Duodenal mucosa (tissue), 2 donors: ENCODE measurements around the gene CDH6.
"Not testable (repeated sequence)": the region's sequence is repeated elsewhere in the genome, so short reads cannot be mapped to it uniquely, and the experiment has no call there.

Experiments used
- H3K27ac ChIP-seq: one replicate; pipeline ENCODE4 v1.7.0; 2013; ENCODE audit warnings: low read depth, low read length
- H3K27me3 ChIP-seq, 2 donors: one replicate each; pipeline ENCODE4 v1.7.0; 2013; ENCODE audit warnings: low read length in 2 of 2, control low read depth in 1 of 2; ENCODE audit not compliant: insufficient read depth in 2 of 2, control insufficient read depth in 1 of 2
- H3K36me3 ChIP-seq, 2 donors: one replicate each; pipeline ENCODE4 v1.7.0; 2013; ENCODE audit warnings: low read length in 2 of 2, control low read depth in 1 of 2; ENCODE audit not compliant: insufficient read depth in 2 of 2, control insufficient read depth in 1 of 2
- H3K4me1 ChIP-seq, 2 donors: one replicate each; pipeline ENCODE4 v1.7.0; 2013; ENCODE audit warnings: low read length in 2 of 2, control low read depth in 1 of 2; ENCODE audit not compliant: insufficient read depth in 2 of 2, control insufficient read depth in 1 of 2
- H3K4me3 ChIP-seq, 2 donors: one replicate each; pipeline ENCODE4 v1.7.0; 2013; ENCODE audit warnings: low read length in 2 of 2, low read depth in 1 of 2
- H3K9ac ChIP-seq, 2 donors: one replicate each; pipeline ENCODE4 v1.7.0; 2013; ENCODE audit warnings: low read length in 2 of 2, low read depth in 1 of 2
- H3K9me3 ChIP-seq, 2 donors: one replicate each; pipeline ENCODE4 v1.7.0; 2013; ENCODE audit warnings: low read length in 2 of 2, control low read depth in 1 of 2; ENCODE audit not compliant: control insufficient read depth in 1 of 2

Gene CDH6

DNA sequence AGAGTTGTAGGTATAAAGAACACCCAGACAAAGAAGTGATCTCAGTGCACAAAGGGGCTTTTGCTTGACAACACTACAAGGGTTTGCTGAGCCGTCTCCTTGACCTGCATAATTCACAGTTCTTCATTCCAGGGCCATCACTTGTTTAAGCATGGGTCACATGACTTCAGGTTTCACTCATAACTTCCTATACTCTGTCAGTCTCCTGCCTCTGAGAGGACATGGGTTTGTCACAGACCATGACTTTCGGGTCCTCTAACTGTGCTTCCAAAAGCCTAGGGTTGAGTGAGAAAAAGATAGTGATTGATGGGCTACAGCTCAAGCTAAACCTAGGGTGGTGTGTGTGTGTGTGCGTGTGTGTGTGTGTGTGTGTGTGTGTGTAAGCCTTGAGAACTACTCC lies 166.4 kb downstream of the CDH6 start:
- H3K4me1 ChIP-seq = no peaks in the 10 kb centered on the region
- peaks cover 0 to 3% of the 10 kb centered on the region in 2 donors for H3K9me3 ChIP-seq
- no peak overlapping the region for H3K27ac ChIP-seq
- no peak overlapping the region for H3K9ac ChIP-seq
- H3K27me3 ChIP-seq = no peaks in the 10 kb centered on the region
- H3K36me3 ChIP-seq = no peaks in the 10 kb centered on the region
- H3K4me3 ChIP-seq = no peak overlapping the region

DNA sequence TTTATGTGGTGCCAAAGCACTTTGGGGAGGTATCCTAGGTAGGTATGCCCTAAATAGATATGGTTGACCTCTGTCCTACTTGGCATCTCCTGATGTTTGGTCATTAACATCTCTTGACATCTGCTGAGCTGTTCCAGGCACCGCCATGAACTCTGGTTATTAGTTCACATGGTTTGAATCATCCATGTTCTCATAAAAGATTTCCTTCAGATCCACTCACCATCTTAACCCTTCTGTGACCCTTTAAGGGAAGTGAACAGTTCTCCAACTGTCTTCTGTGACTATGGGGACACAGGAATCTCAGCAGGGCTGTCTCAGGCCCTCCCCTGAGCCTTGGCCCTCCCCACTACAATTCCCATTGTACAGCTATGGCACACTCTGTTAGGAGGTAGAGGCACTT lies 167.7 kb downstream of the CDH6 start:
- no peaks in the 10 kb centered on the region for H3K9me3 ChIP-seq
- no peak overlapping the region for H3K9ac ChIP-seq
- no peaks in the 10 kb centered on the region for H3K4me1 ChIP-seq
- no peaks in the 10 kb centered on the region for H3K36me3 ChIP-seq
- H3K27ac ChIP-seq = no peak overlapping the region
- no peak overlapping the region for H3K4me3 ChIP-seq
- H3K27me3 ChIP-seq = no peaks in the 10 kb centered on the region

DNA sequence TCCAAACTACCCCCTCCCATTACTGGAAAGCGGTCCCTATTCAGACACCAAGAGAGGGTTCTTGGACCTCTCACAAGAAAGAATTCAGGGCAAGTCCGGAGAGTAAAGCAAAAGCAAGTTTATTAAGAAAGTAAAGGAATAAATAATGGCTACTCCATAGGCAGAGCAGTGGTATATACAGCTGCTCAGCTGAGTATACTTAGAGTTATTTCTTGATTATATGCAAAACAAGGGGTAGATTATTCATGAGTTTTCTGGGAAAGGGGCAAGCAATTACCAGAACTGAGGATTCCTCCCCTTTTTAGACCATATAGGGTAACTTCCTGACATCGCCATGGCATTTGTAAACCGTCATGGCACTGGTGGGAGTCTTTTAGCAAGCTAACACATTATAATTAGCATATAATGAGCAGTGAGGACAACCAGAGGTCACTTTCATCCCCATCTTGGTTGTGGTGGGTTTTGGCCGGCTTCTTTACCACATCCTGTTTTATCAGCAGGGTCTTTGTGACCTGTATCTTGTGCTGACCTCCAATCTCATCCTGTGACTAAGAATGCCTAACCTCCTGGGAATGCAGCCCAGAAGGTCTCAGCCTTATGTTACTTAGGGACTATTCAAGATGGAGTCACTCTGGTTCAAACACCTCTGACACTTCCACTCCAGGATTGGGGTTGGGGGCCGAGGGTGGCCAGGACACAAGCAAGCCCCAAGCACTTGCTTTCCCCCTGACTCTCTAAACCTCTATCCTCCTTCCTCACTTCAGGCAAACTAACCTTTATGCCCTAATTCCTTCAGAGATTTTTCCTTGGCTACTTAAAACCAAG lies 168.4 kb downstream of the CDH6 start:
- not testable (repeated sequence) for H3K9me3 ChIP-seq, H3K4me1 ChIP-seq, H3K4me3 ChIP-seq

DNA sequence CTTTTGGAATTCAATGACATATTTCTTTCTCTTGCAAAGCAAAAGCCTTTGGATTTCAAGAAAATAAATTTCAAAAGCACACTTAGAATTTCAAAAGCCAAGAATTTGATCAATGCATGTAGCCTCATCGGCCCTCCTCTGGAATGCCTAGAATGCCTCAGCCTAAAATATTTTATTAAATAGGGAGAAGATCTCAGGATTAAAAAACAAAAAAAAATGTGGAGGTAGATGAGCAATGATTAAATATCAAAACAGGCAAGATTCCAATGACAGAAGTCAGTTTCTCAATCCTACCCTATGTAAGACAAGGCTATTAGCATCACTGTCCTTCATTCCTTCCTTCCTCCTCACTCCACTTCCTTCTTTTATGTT lies 169.0 kb downstream of the CDH6 start:
- Histone ChIP-seq H3K27me3 (no peaks in the 10 kb centered on the region), H3K27ac (no peak overlapping the region), H3K9me3 (no peaks in the 10 kb centered on the region), H3K4me3 (no peak overlapping the region), H3K36me3 (no peaks in the 10 kb centered on the region), H3K9ac (no peak overlapping the region), H3K4me1 (no peaks in the 10 kb centered on the region)

More for the DNA sequence above, 168.4 kb downstream of the CDH6 start:
- H3K36me3 ChIP-seq, H3K27me3 ChIP-seq, H3K27ac ChIP-seq, H3K9ac ChIP-seq: not testable (repeated sequence)

DNA sequence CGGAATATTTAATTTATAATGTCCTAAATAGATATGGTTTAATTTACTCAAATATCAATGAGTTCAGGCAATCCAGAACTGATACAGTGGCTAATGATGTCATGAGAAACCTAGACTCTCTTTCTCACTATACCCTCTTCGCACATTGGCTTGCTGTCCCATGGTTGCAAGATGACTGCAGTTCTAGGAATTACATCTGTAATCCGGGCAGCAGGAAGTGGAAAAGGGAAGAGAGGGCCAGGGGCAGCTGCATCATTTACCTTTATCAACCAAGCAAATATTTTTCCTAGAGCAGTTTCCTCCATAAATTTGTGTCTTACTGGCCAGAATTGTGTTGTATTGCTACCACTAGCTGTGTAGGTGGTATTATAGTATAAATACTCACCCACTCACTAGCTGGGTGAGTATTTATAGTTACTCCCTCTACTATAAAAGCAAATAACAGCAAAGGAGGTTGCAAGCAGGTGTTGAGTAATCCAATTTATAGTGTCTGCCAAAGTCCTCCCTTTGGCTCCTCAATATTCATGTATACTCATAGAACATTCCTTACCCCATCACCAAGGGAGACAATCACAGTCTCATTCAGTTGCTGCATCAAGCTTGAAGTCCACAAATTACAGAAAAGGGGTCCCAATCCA lies 169.6 kb downstream of the CDH6 start:
- Histone ChIP-seq H3K9me3 (no peaks in the 10 kb centered on the region), H3K4me3 (no peak overlapping the region), H3K4me1 (no peaks in the 10 kb centered on the region), H3K9ac (no peak overlapping the region), H3K27me3 (no peaks in the 10 kb centered on the region), H3K27ac (no peak overlapping the region), H3K36me3 (no peaks in the 10 kb centered on the region)

DNA sequence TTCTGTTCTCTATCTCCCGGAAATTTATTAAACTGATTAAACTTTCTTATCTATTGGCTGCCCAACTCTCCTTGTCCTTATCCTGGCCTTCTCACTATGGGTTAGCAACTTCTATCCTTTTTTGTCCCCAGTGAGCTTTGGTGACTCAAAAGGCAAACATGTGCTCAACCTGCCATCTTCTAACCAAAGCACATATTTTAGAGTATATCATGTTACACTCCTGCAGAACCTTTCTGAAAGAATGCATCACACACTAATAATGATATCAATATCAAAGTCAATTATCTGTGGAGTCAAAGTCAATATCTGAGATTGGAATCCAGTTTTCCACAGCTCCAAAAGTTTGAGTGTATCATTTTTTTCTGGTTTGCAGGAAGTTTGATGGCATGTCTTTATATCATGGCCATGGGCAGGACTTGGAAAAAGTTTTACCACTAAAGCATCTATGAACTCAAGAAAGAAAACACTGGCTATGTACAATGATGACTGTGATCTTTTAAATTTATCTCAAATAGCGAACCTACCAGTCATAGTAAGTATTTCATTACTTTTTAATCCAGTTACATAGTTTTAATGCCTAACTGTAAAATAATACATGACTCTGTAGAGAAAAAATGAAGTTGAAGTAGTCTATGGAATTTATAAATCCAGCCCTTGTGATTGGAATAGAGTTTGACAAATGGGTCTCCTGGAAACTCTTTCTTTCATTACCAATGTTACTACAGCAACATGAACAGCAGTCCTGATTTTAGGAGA lies 171.6 kb downstream of the CDH6 start:
- H3K27ac ChIP-seq = no peak overlapping the region
- H3K27me3 ChIP-seq = no peaks in the 10 kb centered on the region
- no peaks in the 10 kb centered on the region for H3K4me1 ChIP-seq
- H3K9ac ChIP-seq = no peak overlapping the region
- no peak overlapping the region for H3K4me3 ChIP-seq
- H3K9me3 ChIP-seq = no peaks in the 10 kb centered on the region
- H3K36me3 ChIP-seq = no peaks in the 10 kb centered on the region

DNA sequence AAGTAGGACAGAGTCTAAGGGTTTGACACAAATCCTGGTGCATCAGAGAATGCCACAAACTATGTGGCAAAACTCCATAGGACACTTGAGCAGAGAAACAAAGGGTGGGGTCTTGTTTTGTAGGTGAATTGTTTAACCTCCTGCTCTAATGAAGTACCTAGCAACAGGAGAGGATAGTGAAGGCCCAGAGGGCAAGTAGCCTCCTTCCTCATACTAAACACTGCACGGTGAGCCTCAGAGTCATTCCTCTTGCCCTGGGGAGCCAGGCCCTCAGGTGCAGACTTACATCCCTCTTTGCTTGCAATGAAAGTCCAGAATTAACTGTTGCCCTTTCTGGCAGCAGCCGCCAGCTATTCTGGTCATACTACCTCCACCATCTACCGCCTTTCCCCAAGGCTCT lies 172.3 kb downstream of the CDH6 start:
- no peaks in the 10 kb centered on the region for H3K4me1 ChIP-seq
- no peaks in the 10 kb centered on the region for H3K27me3 ChIP-seq
- no peaks in the 10 kb centered on the region for H3K9me3 ChIP-seq
- no peak overlapping the region for H3K27ac ChIP-seq
- H3K4me3 ChIP-seq = no peak overlapping the region
- no peak overlapping the region for H3K9ac ChIP-seq
- no peaks in the 10 kb centered on the region for H3K36me3 ChIP-seq

DNA sequence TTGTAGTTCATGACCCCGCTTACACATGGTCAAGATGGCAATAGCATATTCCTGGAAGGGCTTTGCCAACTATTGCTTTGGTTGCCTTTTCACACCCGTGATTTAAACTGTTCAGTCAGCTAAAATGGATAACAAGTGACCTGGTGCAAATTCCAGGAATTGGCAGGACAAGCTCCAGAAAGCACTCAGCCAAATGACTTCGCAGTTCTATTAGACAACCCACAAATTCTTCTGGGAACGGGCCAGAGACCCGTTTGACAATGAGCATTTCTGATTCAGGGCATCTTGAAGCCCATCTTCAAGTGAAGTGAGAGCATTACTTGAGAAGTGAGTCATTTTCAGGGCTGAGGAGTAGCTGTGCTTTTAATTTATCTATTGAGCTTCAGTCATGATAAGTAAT lies 173.5 kb downstream of the CDH6 start:
- no peak overlapping the region for H3K4me3 ChIP-seq
- no peak overlapping the region for H3K9ac ChIP-seq
- no peak overlapping the region for H3K27ac ChIP-seq
- no peaks in the 10 kb centered on the region for H3K36me3 ChIP-seq
- H3K9me3 ChIP-seq = no peaks in the 10 kb centered on the region
- H3K27me3 ChIP-seq = no peaks in the 10 kb centered on the region
- H3K4me1 ChIP-seq = no peaks in the 10 kb centered on the region

DNA sequence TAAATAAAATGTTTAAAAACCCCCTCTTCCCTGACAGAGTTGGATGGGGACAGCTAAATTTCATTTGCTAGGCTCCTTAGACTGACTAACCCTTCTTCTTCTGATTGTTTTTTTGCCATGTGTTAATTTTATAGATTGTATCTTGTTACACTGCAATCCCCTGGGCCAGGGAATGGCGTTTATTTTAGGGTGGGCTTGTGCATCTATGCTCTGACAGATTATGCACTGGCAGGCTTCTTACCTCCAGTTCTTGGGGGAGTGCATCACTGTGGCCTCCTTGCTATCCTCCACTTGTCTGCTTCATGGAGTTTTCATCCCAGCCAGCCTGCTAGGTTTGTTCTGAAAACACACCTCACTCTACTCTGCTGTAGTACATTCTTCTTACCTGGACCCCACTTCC lies 178.6 kb downstream of the CDH6 start:
- Histone ChIP-seq H3K9ac (no peak overlapping the region), H3K4me3 (no peak overlapping the region), H3K9me3 (no peaks in the 10 kb centered on the region), H3K4me1 (peaks cover 0 to 4% of the 10 kb centered on the region in 2 donors), H3K36me3 (no peaks in the 10 kb centered on the region), H3K27ac (no peak overlapping the region), H3K27me3 (no peaks in the 10 kb centered on the region)

DNA sequence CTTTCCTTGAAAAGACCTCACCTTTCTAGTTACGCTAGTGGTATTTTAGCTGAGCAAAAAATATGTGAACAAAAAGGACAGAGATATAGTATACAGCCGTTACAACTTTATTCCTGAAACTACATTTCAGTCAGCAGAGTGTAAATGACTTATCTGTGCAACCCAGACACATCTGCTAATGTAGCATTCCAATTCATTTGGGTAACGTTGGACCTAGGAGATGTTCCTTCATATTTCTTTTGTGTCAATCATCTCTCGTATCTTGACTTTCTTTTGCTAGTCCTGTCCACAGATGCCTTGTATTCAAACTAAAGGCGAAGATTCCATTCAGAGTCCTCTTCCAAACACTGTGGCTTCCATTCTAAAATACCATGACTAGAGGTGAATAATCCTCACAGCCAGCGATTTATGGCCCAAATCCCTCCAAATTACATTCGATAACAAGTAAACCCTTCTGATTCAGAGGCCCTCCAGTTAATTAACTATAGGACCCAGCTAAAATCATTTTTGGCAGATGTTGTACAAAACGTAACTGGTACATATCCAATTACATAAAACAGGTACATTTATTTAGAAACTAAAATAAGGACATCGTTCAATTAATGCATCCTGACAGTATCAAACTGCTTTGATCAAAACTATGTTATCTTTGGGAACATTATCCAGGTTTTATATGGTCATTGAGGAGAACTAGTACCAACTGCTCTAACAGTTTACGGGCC lies 182.7 kb downstream of the CDH6 start:
- Histone ChIP-seq H3K4me3 (no peak overlapping the region), H3K9ac (no peak overlapping the region), H3K27ac (no peak overlapping the region)

More for the DNA sequence above, 182.7 kb downstream of the CDH6 start:
- no peaks in the 10 kb centered on the region for H3K36me3 ChIP-seq
- H3K4me1 ChIP-seq = peaks cover 0 to 5% of the 10 kb centered on the region in 2 donors
- H3K9me3 ChIP-seq = no peaks in the 10 kb centered on the region
- no peaks in the 10 kb centered on the region for H3K27me3 ChIP-seq
